Skeletal muscle satellite cell (primary cell): ENCODE results near the gene RHOT1.
"Not testable (repeated sequence)": the region's sequence is repeated elsewhere in the genome, so short reads cannot be mapped to it uniquely, and the experiment has no call there.

ENCODE experiments used
- H3K27me3 ChIP-seq: 2 replicates; pipeline ENCODE4 v1.7.0; 2013; ENCODE audit warnings: low read length; ENCODE audit not compliant: control insufficient read depth, insufficient read depth
- H3K36me3 ChIP-seq: 2 replicates; pipeline ENCODE4 v1.7.0; 2013; ENCODE audit warnings: mild to moderate bottlenecking, control low read depth, low read length; ENCODE audit not compliant: insufficient read depth
- H3K4me1 ChIP-seq: 2 replicates; pipeline ENCODE4 v1.7.0; 2013; ENCODE audit warnings: low read length; ENCODE audit not compliant: control insufficient read depth, insufficient read depth
- H3K4me2 ChIP-seq: 2 replicates; pipeline ENCODE4 v1.7.0; 2013; ENCODE audit warnings: mild to moderate bottlenecking, low read length
- H3K4me3 ChIP-seq: 2 replicates; pipeline ENCODE4 v1.7.0; 2013; ENCODE audit warnings: low read length
- H3K9ac ChIP-seq: 2 replicates; pipeline ENCODE4 v1.7.0; 2013; ENCODE audit warnings: mild to moderate bottlenecking, low read depth, low read length, moderate library complexity
- H3K9me3 ChIP-seq: replicated peaks from 2 replicates; pipeline ENCODE4 v1.7.0; 2013; ENCODE audit warnings: mild to moderate bottlenecking, control low read depth, low read length

The RHOT1 gene

DNA sequence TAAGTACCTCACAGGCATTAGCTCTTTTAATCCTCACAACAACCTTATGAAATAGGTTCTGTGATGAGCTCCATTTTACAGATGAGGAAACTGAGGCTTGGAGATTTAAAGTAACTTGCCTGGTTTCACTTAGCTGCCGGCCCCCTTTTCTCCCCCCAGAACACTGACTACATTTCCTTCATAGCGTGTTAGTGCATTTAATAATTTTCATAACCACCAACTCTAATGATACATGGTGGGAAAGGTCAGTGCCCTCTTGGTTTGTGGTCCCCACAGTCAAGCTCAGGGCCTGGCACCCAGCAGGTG lies 16.5 kb upstream of the RHOT1 start:
- Histone ChIP-seq H3K4me2 (no peak overlapping the region), H3K9ac (no peak overlapping the region), H3K27me3 (peaks cover 3% of the 10 kb centered on the region), H3K4me3 (no peak overlapping the region), H3K9me3 (no peaks in the 10 kb centered on the region), H3K4me1 (peaks cover 5% of the 10 kb centered on the region), H3K36me3 (no peaks in the 10 kb centered on the region)

DNA sequence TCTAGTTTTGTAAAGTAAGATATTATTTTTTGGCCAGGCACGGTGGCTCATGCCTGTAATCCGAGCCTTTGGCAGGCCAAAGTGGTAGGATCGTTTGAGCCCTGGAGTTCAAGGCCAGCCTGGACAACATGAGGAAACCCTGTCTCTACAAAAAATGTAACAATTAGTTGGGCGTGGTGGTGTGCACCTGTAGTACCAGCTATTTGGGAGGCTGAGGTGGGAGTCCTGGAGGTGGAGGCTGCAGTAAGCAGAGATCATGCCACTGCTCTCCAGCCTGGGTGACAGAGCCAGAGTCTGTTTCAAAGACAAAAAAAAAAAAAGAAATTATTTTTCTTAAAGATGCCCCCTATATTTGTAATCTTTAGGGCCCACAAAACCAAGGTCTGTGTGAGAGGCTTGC lies 16.0 kb upstream of the RHOT1 start:
- H3K4me2 ChIP-seq = no peak overlapping the region
- H3K9me3 ChIP-seq = no peaks in the 10 kb centered on the region
- no peak overlapping the region for H3K4me3 ChIP-seq
- H3K27me3 ChIP-seq = no peaks in the 10 kb centered on the region
- no peak overlapping the region for H3K9ac ChIP-seq
- H3K36me3 ChIP-seq = no peaks in the 10 kb centered on the region
- H3K4me1 ChIP-seq = peaks cover 5% of the 10 kb centered on the region

DNA sequence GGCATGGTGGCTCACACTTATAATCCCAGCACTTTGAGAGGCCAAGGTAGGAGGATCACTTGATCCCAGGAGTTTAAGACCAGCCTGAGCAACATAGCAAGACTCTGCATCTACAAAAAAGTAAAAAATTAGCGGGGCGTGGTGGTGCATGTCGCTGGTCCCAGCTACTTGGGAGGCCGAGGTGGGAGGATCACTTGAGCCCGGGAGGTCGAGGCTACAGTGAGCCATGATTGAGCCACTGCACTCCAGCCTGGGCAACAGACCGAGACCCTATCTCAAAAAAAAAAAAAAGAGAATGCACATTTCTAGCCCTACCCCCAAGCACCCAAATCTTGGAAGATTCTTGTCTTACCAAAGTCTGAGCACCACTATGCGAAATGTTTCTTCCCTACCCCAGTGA lies 15.6 kb upstream of the RHOT1 start:
- Histone ChIP-seq H3K27me3 (no peaks in the 10 kb centered on the region), H3K9me3 (no peaks in the 10 kb centered on the region), H3K4me1 (peaks cover 5% of the 10 kb centered on the region), H3K9ac (peak overlapping the region; percentile 79), H3K36me3 (no peaks in the 10 kb centered on the region), H3K4me3 (no peak overlapping the region), H3K4me2 (peak overlapping the region; percentile 75)

DNA sequence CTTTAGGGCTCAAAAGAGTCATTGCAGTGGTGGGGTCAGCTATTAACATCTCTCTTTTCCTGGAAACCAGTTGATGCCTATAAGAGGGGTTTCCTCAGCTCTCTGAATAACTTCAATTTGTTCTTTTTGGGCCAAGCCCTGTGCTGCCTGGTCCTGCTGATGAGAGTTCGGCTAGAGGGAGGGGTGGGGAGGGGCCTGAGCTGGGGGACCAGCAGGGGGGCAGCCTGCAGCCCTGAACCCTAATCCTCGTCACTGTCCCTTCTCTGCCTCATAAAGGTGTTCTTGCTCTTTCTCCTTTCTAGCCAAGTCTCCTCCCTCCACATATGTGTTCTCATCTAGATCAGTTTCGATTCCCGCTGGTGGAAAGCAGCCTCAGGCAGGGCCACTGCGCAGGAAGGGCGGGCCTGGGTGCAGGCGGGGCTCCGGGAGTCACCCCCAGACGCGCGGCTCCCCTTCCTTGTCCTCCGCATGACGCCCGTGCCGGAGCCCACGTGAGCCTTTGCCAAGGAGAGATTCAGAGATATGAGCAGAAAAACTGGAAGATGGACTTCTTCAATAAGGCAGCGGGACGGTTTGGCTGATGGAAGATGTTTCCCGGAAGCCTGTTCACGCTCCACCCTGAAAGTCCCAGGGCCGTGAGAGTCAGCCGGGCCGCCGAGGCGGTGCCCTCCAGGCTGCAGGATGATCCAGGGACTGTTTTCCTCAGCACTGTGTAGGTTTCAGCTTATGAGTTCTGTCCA lies 15.0 kb upstream of the RHOT1 start:
- Histone ChIP-seq H3K4me3 (peak overlapping the region; percentile 75), H3K4me1 (peaks cover 5% of the 10 kb centered on the region), H3K27me3 (no peaks in the 10 kb centered on the region), H3K4me2 (peak overlapping the region; percentile 75), H3K36me3 (no peaks in the 10 kb centered on the region), H3K9ac (peak overlapping the region; percentile 79), H3K9me3 (no peaks in the 10 kb centered on the region)

DNA sequence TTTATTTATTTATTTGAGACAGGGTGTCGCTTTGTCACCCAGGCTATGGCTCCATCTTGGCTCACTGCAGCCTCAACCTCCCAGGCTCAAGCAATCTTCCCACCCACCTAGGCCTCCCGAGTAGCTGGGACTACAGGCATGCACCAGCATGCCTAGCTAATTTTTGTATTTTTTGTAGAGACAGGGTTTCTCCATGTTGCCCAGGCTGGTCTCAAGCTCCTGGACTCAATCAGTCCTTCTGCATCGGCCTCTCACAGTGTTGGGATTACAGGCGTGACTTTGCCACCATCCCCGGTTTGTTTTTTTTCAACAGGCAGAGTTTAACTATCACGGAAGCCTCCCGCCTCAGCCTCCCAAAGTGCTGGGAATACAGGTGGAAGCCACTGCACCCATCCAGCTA lies 13.8 kb upstream of the RHOT1 start:
- not testable (repeated sequence) for H3K36me3 ChIP-seq, H3K4me1 ChIP-seq, H3K27me3 ChIP-seq, H3K9ac ChIP-seq, H3K9me3 ChIP-seq
- Histone ChIP-seq H3K4me2 (peak overlapping the region; percentile 75), H3K4me3 (peak overlapping the region; percentile 75)

DNA sequence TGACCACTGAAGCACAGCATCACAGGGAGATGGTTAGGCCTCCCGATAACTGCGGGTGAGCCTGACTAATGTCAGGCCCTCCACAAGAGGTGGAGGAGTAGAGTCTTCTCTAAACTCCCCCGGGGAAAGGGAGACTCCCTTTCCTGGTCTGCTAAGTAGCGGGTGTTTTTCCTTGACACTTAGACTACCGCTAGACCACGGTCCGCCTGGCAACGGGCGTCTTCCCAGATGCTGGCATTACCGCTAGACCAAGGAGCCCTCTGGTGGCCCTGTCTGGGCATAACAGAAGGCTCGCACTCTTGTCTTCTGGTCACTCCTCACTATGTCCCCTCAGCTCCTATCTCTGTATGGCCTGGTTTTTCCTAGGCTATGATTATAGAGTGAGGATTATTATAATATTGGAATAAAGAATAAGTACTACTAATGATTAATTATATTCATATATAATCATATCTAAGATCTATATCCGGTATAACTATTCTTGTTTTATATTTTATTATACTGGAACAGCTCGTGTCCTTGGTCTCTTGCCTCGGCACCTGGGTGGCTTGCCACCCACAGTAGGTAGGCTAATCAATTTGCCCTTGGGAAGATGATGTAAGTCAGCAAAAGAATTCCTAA lies 6.7 kb upstream of the RHOT1 start:
- H3K4me2 ChIP-seq, H3K27me3 ChIP-seq, H3K4me1 ChIP-seq, H3K9ac ChIP-seq, H3K4me3 ChIP-seq, H3K9me3 ChIP-seq, H3K36me3 ChIP-seq: not testable (repeated sequence)

DNA sequence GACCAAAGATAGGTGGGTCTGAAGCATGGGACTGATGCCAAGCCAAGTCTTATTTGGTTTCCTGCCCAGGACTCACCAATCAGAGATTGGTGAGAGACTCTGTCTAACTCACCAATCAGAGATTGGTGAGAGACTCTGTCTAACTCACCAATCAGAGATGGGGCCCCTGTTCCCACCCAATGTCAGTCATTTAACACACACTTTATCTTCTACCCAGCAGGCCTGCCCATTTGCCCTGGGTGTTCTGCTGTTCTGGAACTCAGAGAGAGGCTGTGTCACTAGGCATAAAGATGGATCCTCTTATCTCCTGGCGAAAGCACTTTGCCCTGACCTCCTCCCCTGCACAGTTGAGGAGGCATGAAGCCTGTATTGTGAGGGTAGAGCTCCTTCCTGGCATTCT lies 5.4 kb upstream of the RHOT1 start:
- Histone ChIP-seq H3K9me3 (no peaks in the 10 kb centered on the region), H3K36me3 (no peaks in the 10 kb centered on the region)

DNA sequence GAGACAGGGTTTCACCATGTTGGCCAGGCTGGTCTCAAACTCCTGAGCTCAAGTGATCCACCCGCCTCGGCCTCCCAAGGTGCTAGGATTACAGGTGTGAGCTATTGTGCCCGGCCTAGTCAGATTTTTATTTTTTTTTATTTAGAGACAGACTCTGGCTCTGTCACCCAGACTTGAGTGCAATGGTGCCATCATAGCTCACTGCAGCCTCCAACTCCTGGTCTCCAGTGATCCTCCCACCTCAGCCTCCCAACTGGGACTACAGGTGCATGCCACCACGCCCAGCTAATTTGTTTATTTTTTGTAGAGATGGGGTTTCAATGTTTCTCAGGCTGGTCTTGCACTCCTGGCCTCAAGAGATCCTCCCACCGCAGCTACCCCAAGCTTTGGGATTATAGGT lies 2.8 kb upstream of the RHOT1 start:
- H3K9ac ChIP-seq, H3K4me2 ChIP-seq, H3K36me3 ChIP-seq, H3K4me3 ChIP-seq, H3K27me3 ChIP-seq, H3K4me1 ChIP-seq, H3K9me3 ChIP-seq: not testable (repeated sequence)

More for the DNA sequence above, 5.4 kb upstream of the RHOT1 start:
- no peaks in the 10 kb centered on the region for H3K27me3 ChIP-seq
- no peak overlapping the region for H3K4me2 ChIP-seq
- H3K4me1 ChIP-seq = peaks cover 9% of the 10 kb centered on the region
- H3K9ac ChIP-seq = no peak overlapping the region
- no peak overlapping the region for H3K4me3 ChIP-seq

DNA sequence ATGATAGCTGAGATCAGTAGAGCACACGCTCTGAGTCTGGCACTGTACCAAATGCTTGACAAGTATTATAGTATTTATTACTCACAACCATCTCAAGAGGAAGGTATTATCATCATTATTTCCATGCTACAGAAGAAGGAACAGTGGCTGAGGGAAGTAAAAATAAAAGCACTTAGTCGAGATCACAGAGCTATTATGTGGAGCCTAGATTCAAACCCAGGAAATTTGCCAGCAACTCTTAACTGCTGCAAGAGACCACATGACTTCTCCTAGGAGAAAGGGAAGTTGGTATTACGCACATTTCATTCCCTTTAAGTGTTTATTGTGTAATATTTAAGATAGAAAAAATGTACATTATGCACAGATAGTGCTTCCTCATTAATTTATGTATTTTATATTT lies 1.0 kb upstream of the RHOT1 start:
- Histone ChIP-seq H3K4me2 (peak overlapping the region; percentile 94), H3K4me1 (peaks cover 9% of the 10 kb centered on the region), H3K9me3 (no peaks in the 10 kb centered on the region), H3K4me3 (peak overlapping the region; percentile 87), H3K27me3 (no peaks in the 10 kb centered on the region), H3K9ac (peak overlapping the region; percentile 86), H3K36me3 (no peaks in the 10 kb centered on the region)

DNA sequence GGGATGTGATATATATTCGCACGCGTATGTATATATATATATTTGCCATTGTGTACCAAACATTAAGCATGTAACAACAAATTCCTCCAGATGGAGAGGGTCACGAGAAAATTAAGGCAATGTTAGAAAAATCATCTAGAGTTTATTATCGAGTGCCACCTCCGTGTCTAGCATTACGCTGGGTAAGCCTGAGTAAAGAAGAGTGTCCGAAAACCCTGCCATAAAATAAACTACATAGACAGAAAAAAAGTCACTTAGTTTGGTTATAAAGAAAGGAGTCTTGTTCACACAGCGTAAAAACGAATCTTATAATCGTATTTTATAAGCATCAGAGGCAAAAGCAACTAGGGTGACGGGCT lies 644 bp upstream of the RHOT1 start:
- Histone ChIP-seq H3K4me1 (peaks cover 9% of the 10 kb centered on the region), H3K36me3 (no peaks in the 10 kb centered on the region), H3K4me2 (peak overlapping the region; percentile 94), H3K27me3 (no peaks in the 10 kb centered on the region), H3K4me3 (peak overlapping the region; percentile 87), H3K9me3 (no peaks in the 10 kb centered on the region), H3K9ac (peak overlapping the region; percentile 86)

DNA sequence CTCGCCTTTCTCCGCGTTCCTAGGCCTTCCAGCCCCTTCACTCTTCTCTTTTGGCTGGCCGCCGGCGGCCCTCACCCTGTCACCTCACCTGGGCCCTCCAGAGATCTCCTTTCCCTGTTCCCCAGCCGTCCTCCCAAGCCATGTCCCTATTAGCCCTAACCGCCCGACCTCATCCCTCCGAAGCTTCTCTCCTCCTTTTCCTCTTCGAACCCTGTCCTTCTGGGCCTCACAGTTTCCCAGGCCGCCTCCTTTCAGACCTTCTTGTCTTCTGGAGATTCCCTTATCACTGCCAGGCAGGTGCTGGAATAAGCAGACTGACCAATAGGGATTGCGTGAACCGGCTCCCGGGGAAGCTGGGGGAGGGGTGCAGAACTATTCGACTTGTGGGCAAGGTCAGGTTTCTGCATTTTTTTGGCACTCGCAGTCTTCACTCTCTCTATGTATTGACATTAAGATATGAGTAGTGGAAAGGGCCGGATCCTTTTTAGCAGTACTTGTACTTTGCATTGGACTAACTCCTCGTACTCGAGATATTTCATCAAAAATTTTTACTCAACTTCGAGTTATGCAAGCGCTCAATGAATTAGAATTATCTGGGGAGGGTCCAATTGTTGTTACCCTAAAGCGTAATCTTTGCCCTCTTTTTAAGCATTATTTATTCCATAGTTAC lies 690 bp downstream of the RHOT1 start:
- Histone ChIP-seq H3K9me3 (no peaks in the 10 kb centered on the region), H3K4me1 (peaks cover 9% of the 10 kb centered on the region), H3K36me3 (no peaks in the 10 kb centered on the region), H3K9ac (peak overlapping the region; percentile 79), H3K4me2 (peak overlapping the region; percentile 90), H3K4me3 (peak overlapping the region; percentile 87), H3K27me3 (no peaks in the 10 kb centered on the region)

DNA sequence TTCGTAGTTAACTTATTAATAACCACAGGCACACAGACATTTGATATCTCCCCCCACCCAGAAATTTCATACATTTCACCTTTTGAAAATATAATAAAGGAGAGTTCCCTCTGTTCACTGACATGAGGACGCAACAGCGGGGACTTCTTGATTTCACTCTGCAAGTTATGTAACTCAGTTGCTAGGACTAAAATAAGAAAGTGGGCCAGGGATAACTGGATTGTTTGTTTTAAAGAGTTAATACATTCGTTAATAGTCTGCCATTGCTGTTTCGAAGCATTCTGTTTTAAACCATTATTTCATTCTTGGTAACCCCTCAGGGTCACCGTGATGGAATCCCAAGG lies 1.2 kb downstream of the RHOT1 start:
- Histone ChIP-seq H3K9ac (peak overlapping the region; percentile 79), H3K36me3 (no peaks in the 10 kb centered on the region), H3K4me3 (peak overlapping the region; percentile 87), H3K9me3 (no peaks in the 10 kb centered on the region), H3K4me1 (peaks cover 9% of the 10 kb centered on the region), H3K4me2 (peak overlapping the region; percentile 90), H3K27me3 (no peaks in the 10 kb centered on the region)
